HG03135 (cell line): Measurements from ENCODE around the gene SERPINI1.
A peak's percentile ranks its signal among the peaks of the same experiment; 100 is the strongest.
"Not testable (repeated sequence)": the region's sequence is repeated elsewhere in the genome, so short reads cannot be mapped to it uniquely, and the experiment has no call there.

Source experiments
- ATAC-seq: cut with Tn5 transposase; IDR thresholded peaks from one replicate; pipeline ENCODE4 v1.9.1; 2021; ENCODE audit warnings: mild to moderate bottlenecking, moderate library complexity; ENCODE audit not compliant: unreplicated experiment

Gene SERPINI1

DNA sequence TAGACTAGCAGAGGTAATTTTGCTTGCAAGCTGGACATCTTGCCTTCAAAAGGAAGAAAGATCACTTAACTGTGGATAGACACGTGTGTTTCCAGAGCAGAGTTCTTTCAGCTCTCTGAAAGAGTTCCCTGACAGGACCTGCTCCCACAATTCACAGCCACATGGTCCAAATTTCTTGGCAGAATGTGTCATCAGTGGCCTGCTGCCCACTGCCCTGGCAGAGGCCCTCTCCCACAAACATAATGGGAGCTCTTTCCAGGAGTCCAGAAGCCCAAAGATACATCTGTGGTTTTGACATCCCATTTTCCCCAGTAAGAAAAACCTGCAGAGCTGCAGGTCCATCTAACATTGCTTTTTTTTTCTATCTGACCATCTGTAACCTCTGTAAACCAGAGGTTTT is 48.3 kb downstream of the SERPINI1 start:
- ATAC-seq: no peak

DNA sequence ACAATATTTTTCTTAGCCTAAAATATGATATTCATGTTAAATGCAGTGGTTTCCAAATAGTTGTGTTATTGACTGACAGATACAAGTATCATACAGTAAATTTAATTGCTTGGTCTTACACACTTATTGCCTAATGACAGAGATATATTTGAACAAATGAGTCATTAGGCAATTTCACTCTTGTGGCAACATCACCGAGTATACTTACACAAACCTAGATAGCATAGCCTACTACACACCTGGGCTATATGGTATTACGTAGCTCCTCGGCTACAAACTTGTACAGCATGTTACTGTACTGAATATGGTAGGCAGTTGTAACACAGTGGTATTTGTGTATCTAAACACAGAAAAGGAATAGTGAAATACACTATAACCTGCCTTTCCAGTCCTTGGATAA is 50.3 kb downstream of the SERPINI1 start:
- no peak for ATAC-seq

DNA sequence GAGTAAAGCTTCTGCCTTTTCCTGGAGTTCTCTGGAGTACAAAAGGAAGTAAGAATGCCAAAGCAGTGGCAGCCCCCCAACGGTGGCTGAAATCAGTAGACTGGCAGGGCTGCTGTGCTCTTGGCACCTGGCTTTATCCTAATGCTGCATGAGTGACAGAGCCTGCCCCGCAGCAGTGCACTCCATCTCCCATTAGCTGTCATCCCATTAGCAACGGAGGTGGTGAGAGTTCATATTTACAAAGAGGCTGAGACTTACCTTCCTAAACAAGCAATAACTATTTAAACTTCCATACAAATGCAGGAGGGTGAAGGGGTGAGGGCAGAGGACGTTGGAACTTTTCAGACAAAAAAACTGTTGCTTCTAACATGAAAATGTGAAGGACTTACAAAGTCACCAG is 51.9 kb downstream of the SERPINI1 start:
- ATAC-seq: no peak

DNA sequence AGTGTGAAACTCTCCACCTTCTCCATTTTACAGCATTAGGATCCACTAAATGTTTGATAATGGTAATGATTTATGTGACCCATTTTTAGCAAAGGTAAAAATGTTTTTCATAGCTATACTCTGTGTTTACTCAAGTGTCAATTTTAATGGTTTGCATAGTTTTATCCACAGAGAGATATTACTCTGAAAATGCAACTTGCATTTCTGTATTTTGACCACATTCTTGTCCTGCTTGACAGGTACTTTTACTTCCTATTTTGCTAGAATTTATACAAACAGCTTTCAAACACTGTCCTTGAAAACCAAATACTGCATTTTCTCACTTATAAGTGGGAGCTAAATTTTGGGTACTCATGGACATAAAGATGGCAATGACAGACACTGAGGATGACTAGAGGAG is 62.9 kb downstream of the SERPINI1 start:
- ATAC-seq: no peak

DNA sequence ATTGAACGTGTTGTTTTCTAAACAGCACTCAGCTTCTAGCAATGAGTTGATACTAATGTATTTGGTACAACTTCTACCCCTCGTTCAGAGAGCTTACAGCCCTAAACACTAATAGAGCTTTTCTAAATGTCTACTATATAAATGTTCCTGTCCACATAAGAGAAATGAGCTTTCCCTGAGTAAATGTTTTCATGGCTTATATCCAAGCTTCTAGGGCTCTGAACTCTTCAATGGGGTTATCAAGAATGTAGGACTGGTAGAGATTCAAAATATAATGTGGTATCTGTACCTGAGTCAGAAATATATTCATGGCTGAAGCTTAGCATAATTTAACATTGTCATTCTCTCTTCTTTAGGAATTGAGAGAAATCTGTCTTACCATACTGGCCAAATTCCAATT is 73.4 kb downstream of the SERPINI1 start:
- no peak for ATAC-seq

DNA sequence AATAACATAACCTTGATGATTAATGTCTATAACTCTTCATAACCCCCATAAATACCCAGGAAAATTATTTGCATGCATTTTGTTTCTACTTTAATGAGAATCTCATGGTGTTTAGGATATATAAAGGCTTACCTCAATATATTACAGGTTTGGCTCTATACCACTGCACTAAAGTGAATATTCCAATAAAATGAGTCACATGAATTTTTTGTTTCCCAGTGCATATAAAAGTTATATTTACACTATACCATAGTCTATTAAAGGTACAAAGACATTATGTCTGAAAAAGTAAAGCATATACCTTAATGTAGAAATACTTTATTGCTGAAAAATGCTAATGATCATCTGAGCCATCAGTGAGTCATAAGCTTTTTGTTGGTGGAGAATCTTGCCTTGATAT is 74.7 kb downstream of the SERPINI1 start:
- ATAC-seq: no peak

DNA sequence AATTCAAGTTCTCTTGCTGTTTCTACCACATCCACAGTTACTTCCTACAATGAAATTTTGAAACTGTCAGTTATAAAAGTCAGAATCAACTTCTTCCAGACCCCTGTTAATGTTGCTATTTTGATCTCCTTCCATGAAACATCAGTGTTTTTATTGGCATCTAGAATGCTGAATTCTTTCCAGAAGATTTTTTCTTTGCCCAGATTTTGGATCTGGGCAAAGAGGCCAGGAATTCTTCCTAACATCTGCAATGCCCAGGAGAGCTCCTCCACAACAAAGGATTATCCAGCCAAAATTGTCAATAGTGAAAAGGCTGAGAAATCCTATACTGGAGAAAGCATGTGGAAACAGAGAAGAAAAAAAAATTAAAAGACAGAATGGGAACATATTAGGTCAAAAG is 75.5 kb downstream of the SERPINI1 start:
- no peak for ATAC-seq

DNA sequence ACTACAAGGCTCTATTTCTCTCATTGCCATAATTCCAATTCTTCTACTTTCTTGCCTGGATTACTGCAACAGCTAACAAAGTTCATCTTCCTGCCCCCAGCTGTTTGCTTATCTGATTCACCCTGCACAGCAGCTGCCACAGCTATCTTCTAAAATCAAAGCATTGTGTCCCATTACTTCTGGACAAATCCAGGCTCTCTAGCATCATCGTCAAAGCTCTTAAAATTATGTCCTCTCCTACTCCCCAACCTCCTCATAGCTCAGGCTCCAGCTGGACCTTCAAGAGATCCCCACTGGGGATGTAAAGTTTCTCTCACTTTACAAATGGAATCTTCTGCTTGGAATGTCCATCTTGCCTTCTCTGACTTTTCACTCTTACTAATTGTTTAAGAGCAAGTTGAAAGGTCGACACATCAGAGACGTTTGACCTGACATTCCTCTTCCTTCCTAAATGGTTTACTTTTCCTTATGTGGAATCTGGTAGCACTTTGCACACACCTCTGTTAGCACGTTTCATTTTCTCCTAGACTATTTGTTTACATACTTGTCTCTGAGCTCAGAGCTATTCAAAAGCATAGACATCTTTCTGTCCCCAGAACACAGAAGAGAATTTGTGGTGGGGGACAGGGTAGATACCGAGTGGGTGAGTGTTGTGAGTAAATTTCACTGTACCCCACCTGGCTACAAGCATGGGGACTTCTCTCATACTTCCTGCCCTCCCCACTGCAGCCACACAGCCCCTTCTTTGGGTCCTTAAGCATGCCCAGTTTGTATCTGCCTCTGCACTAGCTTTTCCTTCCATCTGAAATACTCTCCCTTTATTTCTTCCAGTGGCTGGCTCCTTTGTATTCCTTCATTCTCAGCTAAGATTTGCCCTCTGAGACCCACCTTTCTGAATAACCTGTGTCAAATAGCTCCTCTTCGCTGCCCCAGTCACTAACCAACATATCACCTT is 77.9 kb downstream of the SERPINI1 start:
- no peak for ATAC-seq

DNA sequence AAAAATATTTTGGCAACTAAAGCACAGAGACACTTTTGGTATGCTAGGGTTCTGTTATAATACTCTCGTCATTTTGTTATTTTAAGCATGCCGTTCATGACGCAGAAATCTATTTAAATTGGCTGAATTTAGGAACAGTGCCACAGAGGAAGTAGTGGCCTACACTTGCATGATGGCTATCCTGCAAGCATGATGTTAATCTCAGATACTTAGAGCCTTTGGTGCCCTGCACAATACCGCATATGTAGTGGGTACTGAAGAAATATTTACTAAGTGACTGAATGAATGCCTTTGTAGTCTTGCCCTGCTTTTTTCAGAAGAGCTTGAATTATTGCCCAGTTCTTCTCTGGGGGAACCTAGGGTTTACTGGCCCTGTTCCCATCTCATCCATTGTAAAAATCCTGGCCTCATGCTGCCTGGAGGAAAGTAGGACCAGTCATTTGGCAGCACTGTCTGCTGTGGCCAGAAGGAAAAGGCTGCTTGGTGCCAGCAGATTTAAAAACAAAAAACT is 79.0 kb downstream of the SERPINI1 start:
- ATAC-seq: no peak

DNA sequence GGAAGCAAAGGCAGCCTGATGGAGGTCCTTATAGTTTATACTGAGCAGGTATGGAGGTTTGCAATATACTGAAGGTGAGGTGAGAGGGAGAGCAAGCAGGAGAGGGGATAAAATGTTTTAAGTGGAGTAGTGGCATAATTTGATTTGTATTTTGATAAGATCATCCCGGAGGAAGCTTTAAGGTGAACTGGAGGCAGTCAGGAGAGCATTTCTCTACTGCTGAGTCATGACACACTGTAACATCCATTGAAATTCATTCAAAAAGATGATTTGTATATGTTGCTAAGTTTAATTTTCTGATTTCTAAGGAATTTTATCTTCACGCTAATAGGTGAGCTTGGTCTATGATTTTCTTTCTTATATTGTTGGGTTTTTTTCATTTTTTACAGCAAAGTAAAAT is 81.4 kb downstream of the SERPINI1 start:
- no peak for ATAC-seq

DNA sequence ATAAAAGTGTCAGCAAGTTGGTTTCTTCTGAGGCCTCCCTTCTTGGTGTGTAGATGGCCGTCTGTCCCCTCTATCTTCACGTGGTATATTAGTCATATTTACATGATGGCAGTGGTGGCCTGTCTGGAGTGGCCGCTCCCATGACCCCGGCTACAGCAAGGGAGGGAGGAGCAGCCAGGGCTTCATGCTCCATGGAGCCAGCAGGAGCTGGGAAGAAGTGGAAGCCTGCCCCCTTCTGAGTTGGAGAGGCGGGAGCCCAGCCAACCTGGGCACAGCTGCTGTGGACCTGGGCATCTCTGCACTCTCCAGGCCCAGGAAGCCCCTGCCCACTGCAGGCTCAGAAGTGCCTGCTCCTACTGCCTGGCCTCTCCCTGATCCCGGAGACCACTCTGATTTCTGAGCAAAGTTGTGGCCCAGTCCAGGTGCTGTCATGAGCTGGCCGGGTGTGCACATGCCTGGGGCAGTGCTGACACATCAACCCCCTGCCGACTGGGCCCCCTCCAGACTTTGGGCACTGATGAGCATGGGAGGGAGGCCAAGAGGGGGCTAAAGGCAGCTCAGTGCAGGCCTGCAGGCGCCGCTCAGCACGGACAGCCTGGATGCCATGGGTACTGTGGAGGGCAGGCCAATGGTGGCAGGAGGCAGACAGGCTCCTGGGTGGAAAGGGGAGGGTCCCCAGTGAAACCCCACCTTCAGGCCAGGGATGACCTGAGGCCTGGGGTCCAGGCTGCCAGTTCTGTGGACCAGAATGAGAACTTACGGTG is 84.8 kb downstream of the SERPINI1 start:
- ATAC-seq: no peak

DNA sequence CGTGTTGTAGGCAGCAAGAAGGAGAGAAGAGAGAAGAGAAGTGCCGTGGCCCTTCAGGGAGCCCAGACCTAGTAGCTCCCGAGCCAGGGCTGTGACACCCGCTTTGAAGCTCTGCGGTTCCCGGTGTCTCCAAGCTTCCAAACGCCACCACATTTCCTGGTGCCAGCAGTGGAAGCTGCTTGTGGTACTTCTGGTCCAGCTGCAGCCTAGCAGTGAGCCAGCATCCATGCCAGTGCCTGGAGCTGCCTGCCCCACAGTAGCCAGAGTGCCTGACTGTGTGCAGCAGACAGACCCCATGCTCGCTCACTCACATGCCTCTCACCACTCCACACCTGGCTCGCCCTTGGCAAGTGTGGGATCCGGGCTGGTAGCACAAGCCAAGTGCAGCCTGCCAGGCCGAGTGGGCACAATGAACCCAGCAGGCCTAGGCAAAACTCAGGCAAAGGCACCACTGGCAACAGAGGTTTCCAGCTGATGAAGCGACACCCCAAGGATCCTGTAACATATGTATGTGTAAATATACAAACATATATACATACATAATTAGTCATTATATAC is 85.8 kb downstream of the SERPINI1 start:
- no peak for ATAC-seq

DNA sequence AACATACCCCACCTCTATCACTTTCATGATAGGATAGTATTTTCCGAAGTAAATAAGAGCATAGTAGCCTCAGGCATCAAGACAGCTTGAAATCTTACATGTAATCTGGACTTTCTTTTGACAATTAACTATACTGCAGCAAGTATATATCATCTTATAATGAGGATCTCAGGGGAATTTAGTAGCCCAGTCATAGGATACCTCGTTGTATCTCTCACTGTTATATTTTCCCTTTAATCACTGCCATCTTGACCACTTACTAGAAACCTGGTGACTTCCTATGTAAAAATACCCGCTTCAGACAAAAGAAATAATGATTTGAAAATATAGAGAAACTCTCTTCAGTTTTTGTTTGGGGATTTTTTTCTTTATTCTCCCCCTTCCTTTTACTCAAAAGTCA is 88.2 kb downstream of the SERPINI1 start:
- ATAC-seq: no peak

DNA sequence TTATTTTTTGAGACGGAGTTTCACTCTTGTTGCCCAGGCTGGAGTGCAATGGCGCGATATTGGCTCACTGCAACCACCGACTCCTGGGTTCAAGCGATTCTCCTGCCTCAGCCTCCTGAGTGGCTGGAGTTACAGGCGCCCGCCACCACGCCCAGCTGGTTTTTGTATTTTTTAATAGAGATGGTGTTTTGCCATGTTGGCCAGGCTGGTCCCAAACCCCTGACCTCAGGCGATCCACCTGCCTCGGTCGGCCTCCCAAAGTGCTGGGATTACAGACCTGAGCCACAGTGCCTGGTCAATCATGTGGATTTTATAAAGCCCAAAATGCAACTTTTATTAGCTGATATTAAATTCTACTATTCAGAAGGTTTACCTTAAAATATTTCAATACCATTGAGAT is 92.1 kb downstream of the SERPINI1 start:
- not testable (repeated sequence) for ATAC-seq

DNA sequence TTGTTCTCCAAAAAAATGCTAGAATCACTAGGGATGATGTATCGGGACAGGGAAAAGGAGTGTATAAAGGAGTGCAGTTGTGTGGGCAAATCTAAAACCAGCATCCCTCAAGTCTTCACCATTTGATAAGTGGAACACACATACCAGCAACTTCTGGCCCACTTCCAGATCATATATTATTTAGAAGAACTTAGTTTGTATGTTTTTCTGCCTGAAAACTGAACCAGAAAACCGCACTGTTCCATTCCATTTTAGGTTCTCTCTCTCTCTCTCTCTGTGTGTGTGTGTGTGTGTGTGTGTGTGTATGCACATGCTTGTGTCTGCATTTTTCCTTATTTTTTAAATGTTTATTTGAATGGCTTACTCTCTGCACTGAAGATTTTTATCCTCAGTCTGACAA is 93.5 kb downstream of the SERPINI1 start:
- ATAC-seq: no peak

DNA sequence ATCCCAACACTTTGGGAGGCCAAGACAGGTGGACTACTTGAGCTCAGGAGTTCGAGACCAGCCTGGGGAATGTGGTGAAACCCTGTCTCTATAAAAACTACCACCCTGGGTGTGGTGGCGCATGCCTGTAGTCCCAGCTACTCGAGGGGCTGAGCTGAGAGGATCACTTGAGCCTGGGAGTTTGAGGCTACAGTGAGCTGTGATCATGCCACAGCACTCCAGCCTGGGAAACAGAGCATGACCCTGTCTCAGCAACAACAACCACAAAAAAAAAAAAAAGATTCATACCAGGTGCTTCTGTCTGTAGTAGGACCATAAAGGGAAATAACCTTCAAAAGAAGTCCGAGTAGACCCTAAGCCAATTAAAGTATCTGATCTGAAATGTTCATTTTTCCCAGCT is 94.5 kb downstream of the SERPINI1 start:
- peak; percentile 70 for ATAC-seq

DNA sequence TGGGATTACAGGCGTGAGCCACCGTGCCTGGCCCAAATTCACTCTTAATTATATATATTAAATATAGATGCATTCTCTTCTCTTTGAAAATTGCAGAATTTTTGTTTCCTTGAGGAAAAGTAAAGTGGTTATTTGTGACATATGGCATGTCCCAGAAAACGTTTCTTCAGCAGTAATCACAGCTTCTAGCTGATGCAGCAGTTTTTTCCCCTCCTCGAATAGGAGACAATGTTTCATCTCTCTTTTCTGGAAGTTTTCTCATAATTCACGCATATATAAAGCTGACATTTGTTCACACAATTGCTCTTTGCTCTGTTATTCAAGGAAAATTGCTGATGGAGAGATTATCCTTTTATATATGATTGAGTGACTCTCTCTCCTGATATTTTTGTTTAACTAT is 99.8 kb downstream of the SERPINI1 start:
- no peak for ATAC-seq

DNA sequence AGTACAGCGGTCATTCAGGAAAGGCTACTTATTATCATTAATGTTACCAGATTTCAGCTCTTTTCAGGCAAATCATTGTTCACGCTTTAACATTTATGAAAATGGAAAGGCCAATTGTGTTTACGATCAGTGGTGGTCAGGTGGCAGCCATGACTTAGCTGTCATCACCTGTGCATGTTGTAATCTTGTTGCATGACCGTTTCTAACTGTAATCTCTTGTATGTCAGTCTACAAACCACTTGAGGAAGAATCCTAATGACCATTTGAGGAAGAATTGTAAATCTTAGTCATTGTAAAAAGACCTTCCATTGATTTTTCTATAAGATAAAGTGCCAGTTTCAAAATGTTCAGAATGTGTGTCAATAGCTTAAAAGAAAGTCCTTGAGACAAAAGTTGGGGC is 100.4 kb downstream of the SERPINI1 start:
- ATAC-seq: no peak

DNA sequence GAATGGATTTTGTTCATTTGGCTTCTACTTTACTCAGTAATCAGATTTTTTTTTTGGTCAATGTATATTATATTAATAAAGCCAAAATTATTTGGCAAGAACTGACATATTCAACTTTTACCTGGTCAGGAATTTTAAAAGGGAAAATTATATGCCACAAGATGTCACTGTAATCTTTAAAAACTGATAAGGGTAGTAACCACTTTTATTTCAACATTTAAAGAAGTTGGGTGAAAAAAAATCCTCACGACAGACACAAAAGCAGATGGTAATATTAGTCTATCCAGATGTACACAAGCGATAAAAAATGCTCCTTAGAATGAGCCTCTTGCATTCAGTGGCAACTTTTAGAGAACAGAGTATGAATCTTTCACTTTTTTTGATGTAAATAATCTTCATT is 101.9 kb downstream of the SERPINI1 start:
- ATAC-seq: no peak

DNA sequence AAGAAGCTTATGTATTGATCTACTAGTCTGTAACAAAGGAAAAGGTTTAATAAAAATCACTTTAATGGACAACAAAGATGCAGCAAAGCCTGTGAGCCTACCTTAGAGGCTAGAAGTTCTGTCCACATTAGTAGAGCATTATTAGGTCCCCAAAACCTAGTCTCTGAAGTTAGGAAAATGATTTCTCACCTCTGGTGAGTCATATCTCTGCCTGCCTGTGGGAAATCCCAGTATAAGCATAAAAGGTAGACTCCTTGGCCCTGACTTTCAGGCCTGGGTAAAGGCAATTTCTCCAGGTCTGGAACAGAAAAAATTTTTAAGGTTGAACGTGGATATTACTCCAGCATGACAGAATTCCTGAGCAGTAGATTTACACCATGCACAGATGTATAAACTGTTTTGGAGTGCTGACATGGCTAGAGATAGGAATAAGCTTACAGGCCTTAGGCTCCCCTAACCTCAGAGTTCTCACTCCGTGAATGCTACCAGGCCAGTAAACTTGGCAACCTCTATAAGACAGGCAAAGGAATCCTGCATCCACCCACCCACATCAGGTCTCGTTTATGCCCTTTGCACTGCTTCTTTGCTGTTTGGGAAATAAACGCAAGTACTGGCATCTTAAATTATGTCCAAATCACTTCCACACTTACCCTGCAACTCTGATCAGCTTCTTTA is 104.1 kb downstream of the SERPINI1 start:
- ATAC-seq: no peak

DNA sequence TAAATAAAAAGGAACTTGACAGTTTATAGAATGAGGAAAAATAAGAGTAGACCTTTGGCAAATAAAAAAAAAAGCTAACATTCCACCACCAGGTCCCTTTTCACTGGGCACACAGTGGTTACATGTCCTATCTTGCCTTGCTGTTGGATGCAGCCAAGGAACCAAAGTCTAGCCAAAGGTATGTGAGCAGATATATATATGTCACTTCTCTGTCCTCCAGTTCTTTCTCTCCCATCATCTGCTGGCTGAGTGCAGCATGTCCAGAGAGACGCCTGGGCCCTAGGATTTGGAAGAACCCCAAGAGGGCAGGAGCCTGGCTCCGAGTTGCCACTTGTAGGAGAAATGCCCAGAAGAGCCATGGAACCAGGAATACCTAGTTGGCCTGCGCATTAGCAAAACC is 104.7 kb downstream of the SERPINI1 start:
- ATAC-seq: no peak
